Measurements from ENCODE around the gene UBE2F.

DNA sequence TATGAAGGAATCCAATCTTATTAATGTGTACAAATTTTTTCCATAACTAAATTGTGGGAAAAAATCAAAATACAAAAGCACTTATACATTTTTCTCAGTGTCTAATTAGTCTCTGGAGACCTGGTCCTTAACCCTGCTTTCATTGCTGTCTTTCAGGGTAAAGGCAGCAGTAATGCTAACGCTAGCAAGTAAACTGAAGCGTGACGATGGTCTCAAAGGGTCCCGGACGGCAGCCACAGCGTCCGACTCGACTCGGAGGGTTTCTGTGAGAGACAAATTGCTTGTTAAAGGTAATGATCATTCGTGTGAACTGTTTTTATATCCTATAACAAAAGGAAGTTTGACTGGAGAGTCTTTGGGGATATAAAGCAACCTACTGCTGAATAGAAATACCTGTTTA is 6.1 kb downstream of the UBE2F start:
- TF ChIP-seq, protein P1, sequence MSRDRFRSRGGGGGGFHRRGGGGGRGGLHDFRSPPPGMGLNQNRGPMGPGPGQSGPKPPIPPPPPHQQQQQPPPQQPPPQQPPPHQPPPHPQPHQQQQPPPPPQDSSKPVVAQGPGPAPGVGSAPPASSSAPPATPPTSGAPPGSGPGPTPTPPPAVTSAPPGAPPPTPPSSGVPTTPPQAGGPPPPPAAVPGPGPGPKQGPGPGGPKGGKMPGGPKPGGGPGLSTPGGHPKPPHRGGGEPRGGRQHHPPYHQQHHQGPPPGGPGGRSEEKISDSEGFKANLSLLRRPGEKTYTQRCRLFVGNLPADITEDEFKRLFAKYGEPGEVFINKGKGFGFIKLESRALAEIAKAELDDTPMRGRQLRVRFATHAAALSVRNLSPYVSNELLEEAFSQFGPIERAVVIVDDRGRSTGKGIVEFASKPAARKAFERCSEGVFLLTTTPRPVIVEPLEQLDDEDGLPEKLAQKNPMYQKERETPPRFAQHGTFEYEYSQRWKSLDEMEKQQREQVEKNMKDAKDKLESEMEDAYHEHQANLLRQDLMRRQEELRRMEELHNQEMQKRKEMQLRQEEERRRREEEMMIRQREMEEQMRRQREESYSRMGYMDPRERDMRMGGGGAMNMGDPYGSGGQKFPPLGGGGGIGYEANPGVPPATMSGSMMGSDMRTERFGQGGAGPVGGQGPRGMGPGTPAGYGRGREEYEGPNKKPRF (IDR thresholded peaks at IDR 0.05; ENCODE audit: low read depth, low read length): no peak
- TF ChIP-seq ATF7 (IDR thresholded peaks at IDR 0.05) (no peak), POLR2A (conservative IDR thresholded peaks at IDR 0.05) (no peak), EZH2 (IDR thresholded peaks at IDR 0.05; ENCODE audit: borderline replicate concordance, low read depth, low read length) (no peak), RB1 (IDR thresholded peaks at IDR 0.05; ENCODE audit: low read depth) (no peak), RAD51 (IDR thresholded peaks at IDR 0.05; ENCODE audit: borderline replicate concordance, low read depth) (no peak), FOS (IDR thresholded peaks at IDR 0.05; ENCODE audit: extremely low read depth, insufficient read length) (no peak), SRSF9 (IDR thresholded peaks at IDR 0.05; ENCODE audit: borderline replicate concordance, low read depth, low read length) (no peak), ZNF184 (CRISPR knock-in tag; IDR thresholded peaks at IDR 0.05) (no peak)
- TF ChIP-seq, protein P2, sequence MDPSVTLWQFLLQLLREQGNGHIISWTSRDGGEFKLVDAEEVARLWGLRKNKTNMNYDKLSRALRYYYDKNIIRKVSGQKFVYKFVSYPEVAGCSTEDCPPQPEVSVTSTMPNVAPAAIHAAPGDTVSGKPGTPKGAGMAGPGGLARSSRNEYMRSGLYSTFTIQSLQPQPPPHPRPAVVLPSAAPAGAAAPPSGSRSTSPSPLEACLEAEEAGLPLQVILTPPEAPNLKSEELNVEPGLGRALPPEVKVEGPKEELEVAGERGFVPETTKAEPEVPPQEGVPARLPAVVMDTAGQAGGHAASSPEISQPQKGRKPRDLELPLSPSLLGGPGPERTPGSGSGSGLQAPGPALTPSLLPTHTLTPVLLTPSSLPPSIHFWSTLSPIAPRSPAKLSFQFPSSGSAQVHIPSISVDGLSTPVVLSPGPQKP (CRISPR knock-in tag; IDR thresholded peaks at IDR 0.05): no peak
- TF ChIP-seq, protein P3, sequence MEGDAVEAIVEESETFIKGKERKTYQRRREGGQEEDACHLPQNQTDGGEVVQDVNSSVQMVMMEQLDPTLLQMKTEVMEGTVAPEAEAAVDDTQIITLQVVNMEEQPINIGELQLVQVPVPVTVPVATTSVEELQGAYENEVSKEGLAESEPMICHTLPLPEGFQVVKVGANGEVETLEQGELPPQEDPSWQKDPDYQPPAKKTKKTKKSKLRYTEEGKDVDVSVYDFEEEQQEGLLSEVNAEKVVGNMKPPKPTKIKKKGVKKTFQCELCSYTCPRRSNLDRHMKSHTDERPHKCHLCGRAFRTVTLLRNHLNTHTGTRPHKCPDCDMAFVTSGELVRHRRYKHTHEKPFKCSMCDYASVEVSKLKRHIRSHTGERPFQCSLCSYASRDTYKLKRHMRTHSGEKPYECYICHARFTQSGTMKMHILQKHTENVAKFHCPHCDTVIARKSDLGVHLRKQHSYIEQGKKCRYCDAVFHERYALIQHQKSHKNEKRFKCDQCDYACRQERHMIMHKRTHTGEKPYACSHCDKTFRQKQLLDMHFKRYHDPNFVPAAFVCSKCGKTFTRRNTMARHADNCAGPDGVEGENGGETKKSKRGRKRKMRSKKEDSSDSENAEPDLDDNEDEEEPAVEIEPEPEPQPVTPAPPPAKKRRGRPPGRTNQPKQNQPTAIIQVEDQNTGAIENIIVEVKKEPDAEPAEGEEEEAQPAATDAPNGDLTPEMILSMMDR (IDR thresholded peaks at IDR 0.05 in 2 of 3, conservative IDR thresholded peaks at IDR 0.05 in 1 of 3; ENCODE audit: insufficient read depth in 2 of 3, low read depth in 1 of 3, low read length in 3 of 3): no peak
- TF ChIP-seq, protein P4, sequence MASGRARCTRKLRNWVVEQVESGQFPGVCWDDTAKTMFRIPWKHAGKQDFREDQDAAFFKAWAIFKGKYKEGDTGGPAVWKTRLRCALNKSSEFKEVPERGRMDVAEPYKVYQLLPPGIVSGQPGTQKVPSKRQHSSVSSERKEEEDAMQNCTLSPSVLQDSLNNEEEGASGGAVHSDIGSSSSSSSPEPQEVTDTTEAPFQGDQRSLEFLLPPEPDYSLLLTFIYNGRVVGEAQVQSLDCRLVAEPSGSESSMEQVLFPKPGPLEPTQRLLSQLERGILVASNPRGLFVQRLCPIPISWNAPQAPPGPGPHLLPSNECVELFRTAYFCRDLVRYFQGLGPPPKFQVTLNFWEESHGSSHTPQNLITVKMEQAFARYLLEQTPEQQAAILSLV (tag; IDR thresholded peaks at IDR 0.05): no peak

All from K562 (cell line).